HL-60 (cell line): ENCODE measurements around the gene MESD.

Experiments used
- CTCF ChIP-seq: IDR thresholded peaks from one replicate; pipeline ENCODE4 v1.5.1; 2011; ENCODE audit warnings: low read length, control low read depth, inconsistent platforms; ENCODE audit not compliant: insufficient read depth
- POLR2AphosphoS5 ChIP-seq: IDR thresholded peaks from 2 replicates; pipeline ENCODE4 v1.6.1; 2012; ENCODE audit warnings: low read depth
- REST ChIP-seq: IDR thresholded peaks from 2 replicates; pipeline ENCODE4 v1.6.1; 2012; ENCODE audit warnings: low read depth; ENCODE audit not compliant: insufficient replicate concordance
- SPI1 ChIP-seq: IDR thresholded peaks from 2 replicates; pipeline ENCODE4 v1.6.1; 2012; ENCODE audit warnings: low read depth, mild to moderate bottlenecking, borderline replicate concordance

- TF ChIP-seq CTCF (no peak), SPI1 (no peak), REST (no peak), POLR2AphosphoS5 (no peak)
These were observed 83.4 kb downstream of the MESD start for GRCh38 chr15:80906159-80906766.
